ENCODE measurements around the gene FAM53A. TPM values are rescaled to one million over a fixed set of nuclear protein-coding genes. Genes with fewer than 3 reads are reported as not detected.

Gene FAM53A
- total RNA-seq, 5 donors from 2014 or later (not counting 1 experiment from before 2014, with no cell fraction given): 1.4 to 3.0 (median 1.9) TPM

DNA sequence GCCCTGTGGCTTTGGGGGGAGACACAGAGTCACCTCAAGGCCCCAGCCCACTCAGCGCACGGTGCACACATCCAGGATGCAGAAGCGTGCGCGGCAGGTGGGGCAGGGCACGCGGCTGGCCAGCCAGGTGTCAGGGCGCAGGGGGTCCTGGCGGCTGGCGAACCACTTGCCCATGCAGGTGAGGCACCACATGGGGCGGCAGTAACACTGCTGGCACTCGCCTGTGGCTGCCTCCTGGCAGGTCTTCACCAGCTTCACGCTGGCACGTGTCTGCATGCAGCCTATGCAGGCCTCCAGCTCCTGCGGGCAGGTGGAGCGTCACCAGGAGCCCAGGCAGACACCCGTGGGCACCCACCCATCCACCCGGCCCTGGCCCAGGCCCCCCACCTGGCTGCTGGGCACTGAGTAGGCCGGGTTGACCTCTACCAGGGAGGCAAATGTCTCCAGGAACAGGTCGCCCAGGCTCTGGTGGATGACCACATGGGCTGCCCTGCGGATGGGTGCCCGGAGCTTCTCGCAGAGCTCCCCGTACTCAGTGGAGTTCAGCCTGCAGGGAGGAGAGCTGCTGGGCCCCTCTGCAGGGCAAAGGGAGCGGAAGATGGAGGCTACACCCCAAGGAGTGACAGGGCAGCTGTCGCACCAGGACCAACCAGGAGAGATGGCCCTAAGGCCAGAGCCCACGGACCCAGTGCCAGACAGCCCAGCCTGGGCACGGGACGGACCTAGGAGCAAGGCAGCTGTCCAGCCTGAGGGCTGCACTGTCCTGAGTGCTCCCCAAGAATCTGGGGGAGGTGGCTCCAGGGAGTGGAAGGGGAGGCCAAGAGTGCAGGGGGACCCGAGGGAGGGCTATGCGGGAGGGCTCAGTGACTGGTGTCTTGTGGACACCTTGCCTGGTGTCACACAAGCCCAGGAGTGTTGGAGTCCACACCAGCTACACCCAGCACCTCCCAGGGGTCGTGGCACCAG lies 33.3 kb upstream of the FAM53A start:
- POLR2A ChIA-PET: interaction anchor here in 1 of 2 donors (0.6 kb wide), 1 partner anchor 38 kb away, joined by 5 read pairs; no protein-coding TSS in a partner anchor
- no peaks in the 10 kb centered on the region for H3K36me3 Mint-ChIP-seq
- Histone ChIP-seq H3K27ac (ENCODE audit: low read length) (no peak overlapping the region), H3K4me3 (ENCODE audit: control insufficient read depth in 1 of 2, extremely low read depth in 1 of 2, low read length in 1 of 2) (no peak overlapping the region), H3K36me3 (ENCODE audit: control insufficient read depth in 2 of 2, extremely low read depth in 1 of 2, insufficient read depth in 1 of 2, low read length in 1 of 2) (peaks cover 11 to 19% of the 10 kb centered on the region in 2 donors), H3K4me1 (ENCODE audit: control insufficient read depth in 1 of 2, extremely low read depth in 1 of 2, insufficient read depth in 2 of 2, low read length in 2 of 2) (peaks cover 16 to 66% of the 10 kb centered on the region in 2 experiments), H3K9me3 (no peaks in the 10 kb centered on the region), H3K27me3 (replicated peaks in 1 of 2; ENCODE audit: control insufficient read depth in 2 of 2, extremely low read depth in 1 of 2, insufficient read depth in 2 of 2, low read length in 1 of 2) (no peaks in the 10 kb centered on the region)
- no peak for DNase-seq
- CTCF ChIA-PET: no interaction called here
- H3K4me3 Mint-ChIP-seq: no peak overlapping the region
- no peaks in the 10 kb centered on the region for H3K27me3 Mint-ChIP-seq
- no peak for ATAC-seq (replicated peaks in 1 of 4)
- WGBS (ENCODE audit: insufficient coverage): 94% methylated on average over 29 of the region's 32 CpGs
- no peaks in the 10 kb centered on the region for H3K9me3 Mint-ChIP-seq
- peaks cover 26 to 58% (median 56%) of the 10 kb centered on the region in 3 donors for H3K4me1 Mint-ChIP-seq
- H3K27ac Mint-ChIP-seq: no peak overlapping the region

DNA sequence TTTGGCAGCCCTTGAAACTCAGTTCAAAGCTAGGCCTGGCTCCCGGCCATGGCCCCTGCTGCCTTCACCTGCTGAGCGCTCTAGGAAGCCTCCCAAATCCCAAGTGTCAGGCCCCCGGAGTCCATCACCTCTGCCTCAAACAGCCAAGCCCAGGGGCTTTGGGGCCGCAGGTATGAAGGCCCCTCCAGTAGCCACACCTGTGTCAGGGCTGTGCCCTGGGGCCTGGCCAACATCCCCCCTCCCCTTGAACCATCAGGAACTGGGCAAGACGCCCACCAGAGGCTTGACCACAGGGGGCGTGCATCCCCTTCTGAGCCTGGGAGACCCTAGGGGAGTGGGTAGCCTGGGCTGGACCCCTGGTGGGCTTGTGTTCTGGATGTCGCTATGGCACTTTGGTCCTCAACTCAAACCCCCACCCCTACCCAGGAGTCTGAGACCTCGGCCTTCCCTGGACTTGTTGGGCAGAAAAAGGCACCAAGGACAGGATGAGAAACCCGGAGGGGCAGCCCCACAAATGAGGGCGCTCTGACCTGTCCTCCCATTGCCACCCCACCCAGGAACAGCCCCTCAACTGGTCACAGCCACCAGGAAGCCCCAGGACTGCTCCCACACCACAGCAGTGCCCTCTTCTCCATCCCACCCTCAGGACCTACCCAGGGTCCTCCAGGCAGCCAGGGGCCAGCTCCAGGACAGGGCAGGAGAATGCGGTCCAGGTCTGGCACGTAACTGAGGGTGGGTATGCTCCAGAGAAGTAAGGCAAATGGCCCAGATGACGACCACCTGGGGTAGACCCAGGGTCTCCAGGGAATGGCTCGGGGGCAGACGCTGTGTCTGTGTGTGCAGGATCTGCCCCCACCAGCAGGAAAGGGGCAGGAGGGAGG lies 32.2 kb upstream of the FAM53A start:
- peaks cover 12 to 60% of the 10 kb centered on the region in 2 experiments for H3K4me1 ChIP-seq (ENCODE audit: control insufficient read depth in 1 of 2, extremely low read depth in 1 of 2, insufficient read depth in 2 of 2, low read length in 2 of 2)
- H3K4me1 Mint-ChIP-seq: peaks cover 23 to 54% (median 52%) of the 10 kb centered on the region in 3 donors
- ATAC-seq (replicated peaks in 1 of 4): no peak
- no peaks in the 10 kb centered on the region for H3K9me3 Mint-ChIP-seq
- no peak overlapping the region for H3K4me3 Mint-ChIP-seq
- H3K9me3 ChIP-seq: no peaks in the 10 kb centered on the region
- POLR2A ChIA-PET: no interaction called here
- no peaks in the 10 kb centered on the region for H3K27me3 Mint-ChIP-seq
- no peaks in the 10 kb centered on the region for H3K27me3 ChIP-seq (replicated peaks in 1 of 2; ENCODE audit: control insufficient read depth in 2 of 2, extremely low read depth in 1 of 2, insufficient read depth in 2 of 2, low read length in 1 of 2)
- no peak for DNase-seq
- no peak overlapping the region for H3K27ac ChIP-seq (ENCODE audit: low read length)
- H3K27ac Mint-ChIP-seq: no peak overlapping the region
- CTCF ChIA-PET: no interaction called here
- H3K36me3 ChIP-seq (ENCODE audit: control insufficient read depth in 2 of 2, extremely low read depth in 1 of 2, insufficient read depth in 1 of 2, low read length in 1 of 2): peaks cover 11 to 19% of the 10 kb centered on the region in 2 donors
- 96% methylated on average over 8 of the region's 15 CpGs for WGBS (ENCODE audit: insufficient coverage)
- H3K36me3 Mint-ChIP-seq: peaks cover 2% of the 10 kb centered on the region
- H3K4me3 ChIP-seq (ENCODE audit: control insufficient read depth in 1 of 2, extremely low read depth in 1 of 2, low read length in 1 of 2): no peak overlapping the region

DNA sequence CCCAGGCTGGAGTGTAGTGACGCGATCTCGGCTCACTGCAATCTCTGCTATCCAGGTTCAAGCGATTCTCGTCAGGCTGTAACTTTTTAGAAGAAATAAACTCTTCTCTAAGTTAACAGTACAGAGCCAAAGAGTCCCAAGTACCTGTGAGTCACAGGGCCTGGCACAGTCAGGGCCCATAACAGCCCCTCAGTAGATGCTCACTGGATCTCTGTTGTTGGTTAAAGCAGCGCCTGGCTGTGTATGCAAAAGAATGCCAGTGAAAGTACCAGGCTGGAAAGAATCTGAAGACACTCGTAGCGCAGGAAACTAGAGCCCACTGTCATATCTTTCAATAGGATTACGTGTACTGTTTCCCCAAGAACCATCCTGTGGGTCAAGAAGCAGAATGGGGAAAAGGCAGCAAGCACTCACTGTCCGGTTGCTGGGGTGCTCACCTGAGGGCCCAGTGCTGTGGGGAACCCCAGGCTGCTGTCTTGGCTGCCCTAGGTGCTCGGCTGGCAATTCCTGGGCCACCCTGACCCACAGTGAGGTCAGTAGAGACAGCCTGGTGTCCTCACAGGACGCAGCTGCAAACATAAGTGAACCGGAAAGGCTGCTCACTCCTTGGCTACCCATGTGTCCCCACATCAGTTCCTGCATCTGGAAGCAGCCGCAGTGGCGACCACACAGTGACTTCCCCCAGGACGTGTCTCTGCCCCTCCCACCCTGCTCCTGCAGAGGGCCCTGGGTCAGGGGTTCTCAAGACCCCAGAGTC lies 31.1 kb upstream of the FAM53A start:
- no peak overlapping the region for H3K4me3 ChIP-seq (ENCODE audit: control insufficient read depth in 1 of 2, extremely low read depth in 1 of 2, low read length in 1 of 2)
- POLR2A ChIA-PET: no interaction called here

DNA sequence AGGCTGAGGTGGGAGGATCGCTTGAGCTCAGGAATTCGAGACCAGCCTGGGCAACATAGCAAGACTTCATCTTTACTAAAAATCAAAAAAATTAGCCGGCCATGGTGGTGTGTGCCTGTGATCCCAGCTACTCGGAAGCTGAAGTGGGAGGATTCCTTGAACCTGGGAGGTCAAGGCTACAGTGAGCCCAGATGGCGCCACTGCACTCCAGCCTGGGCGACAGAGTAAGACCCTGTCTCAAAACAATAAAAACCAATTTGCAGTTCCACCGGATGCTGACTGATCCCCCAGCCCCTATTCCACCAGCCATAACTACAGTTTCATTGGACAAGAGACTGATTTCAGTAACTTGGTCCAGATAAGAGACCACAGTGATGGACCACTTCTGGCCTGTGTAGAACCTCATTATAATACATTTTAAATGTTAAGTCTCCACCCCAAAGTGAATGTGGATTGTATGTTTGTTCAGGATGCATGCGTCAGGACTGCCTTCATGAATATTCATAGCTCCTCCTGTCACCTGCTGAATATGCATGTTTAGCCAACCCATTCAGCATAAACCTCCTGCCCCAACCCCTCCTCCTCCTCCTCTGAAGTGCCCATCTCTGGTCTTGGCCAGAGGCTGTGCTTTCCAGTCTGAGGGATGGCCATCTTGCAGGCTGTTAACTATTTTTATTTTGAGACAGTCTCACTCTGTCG lies 30.3 kb upstream of the FAM53A start:
- peaks cover 14 to 67% of the 10 kb centered on the region in 2 experiments for H3K4me1 ChIP-seq (ENCODE audit: control insufficient read depth in 1 of 2, extremely low read depth in 1 of 2, insufficient read depth in 2 of 2, low read length in 2 of 2)
- no peaks in the 10 kb centered on the region for H3K27me3 ChIP-seq (replicated peaks in 1 of 2; ENCODE audit: control insufficient read depth in 2 of 2, extremely low read depth in 1 of 2, insufficient read depth in 2 of 2, low read length in 1 of 2)
- H3K27ac ChIP-seq (ENCODE audit: low read length): no peak overlapping the region
- H3K9me3 Mint-ChIP-seq: no peaks in the 10 kb centered on the region
- 58% methylated on average over 4 of the region's 9 CpGs for WGBS (ENCODE audit: insufficient coverage)
- no peaks in the 10 kb centered on the region for H3K27me3 Mint-ChIP-seq
- DNase-seq (no peak), ATAC-seq (replicated peaks in 1 of 4) (no peak)
- no peak overlapping the region for H3K4me3 ChIP-seq (ENCODE audit: control insufficient read depth in 1 of 2, extremely low read depth in 1 of 2, low read length in 1 of 2)
- ChIA-PET CTCF (interaction anchor here (0.5 to 1.0 kb wide), 4 partner anchors 10 to 1220 kb away, joined by 3 to 5 read pairs (median 4); no protein-coding TSS in a partner anchor), POLR2A (interaction anchor here in 1 of 2 donors (0.5 kb wide), 1 partner anchor 928 kb away, joined by 3 read pairs; no protein-coding TSS in a partner anchor)
- H3K36me3 Mint-ChIP-seq: peaks cover 8% of the 10 kb centered on the region
- H3K4me3 Mint-ChIP-seq: peak overlapping the region; percentile 96
- no peaks in the 10 kb centered on the region for H3K9me3 ChIP-seq
- peaks cover 35 to 64% (median 61%) of the 10 kb centered on the region in 3 donors for H3K4me1 Mint-ChIP-seq
- H3K36me3 ChIP-seq (ENCODE audit: control insufficient read depth in 2 of 2, extremely low read depth in 1 of 2, insufficient read depth in 1 of 2, low read length in 1 of 2): peaks cover 11 to 19% of the 10 kb centered on the region in 2 donors
- H3K27ac Mint-ChIP-seq: peak overlapping the region; percentile 59 to 74

More for the DNA sequence above, 31.1 kb upstream of the FAM53A start:
- Histone ChIP-seq H3K36me3 (ENCODE audit: control insufficient read depth in 2 of 2, extremely low read depth in 1 of 2, insufficient read depth in 1 of 2, low read length in 1 of 2) (peaks cover 11 to 19% of the 10 kb centered on the region in 2 donors), H3K27me3 (replicated peaks in 1 of 2; ENCODE audit: control insufficient read depth in 2 of 2, extremely low read depth in 1 of 2, insufficient read depth in 2 of 2, low read length in 1 of 2) (no peaks in the 10 kb centered on the region), H3K9me3 (no peaks in the 10 kb centered on the region), H3K4me1 (ENCODE audit: control insufficient read depth in 1 of 2, extremely low read depth in 1 of 2, insufficient read depth in 2 of 2, low read length in 2 of 2) (peaks cover 17 to 67% of the 10 kb centered on the region in 2 experiments), H3K27ac (ENCODE audit: low read length) (no peak overlapping the region)
- CTCF ChIA-PET: no interaction called here
- ATAC-seq (replicated peaks in 1 of 4): no peak
- Mint-ChIP-seq H3K36me3 (peaks cover 4% of the 10 kb centered on the region), H3K4me1 (peaks cover 33 to 64% (median 61%) of the 10 kb centered on the region in 3 donors), H3K27me3 (no peaks in the 10 kb centered on the region), H3K9me3 (no peaks in the 10 kb centered on the region), H3K27ac (peak overlapping the region; percentile 57 to 74), H3K4me3 (peak overlapping the region in 2 of 3 donors; percentile 6 to 34)
- 57% methylated on average over 10 of the region's 16 CpGs for WGBS (ENCODE audit: insufficient coverage)
- no peak for DNase-seq

DNA sequence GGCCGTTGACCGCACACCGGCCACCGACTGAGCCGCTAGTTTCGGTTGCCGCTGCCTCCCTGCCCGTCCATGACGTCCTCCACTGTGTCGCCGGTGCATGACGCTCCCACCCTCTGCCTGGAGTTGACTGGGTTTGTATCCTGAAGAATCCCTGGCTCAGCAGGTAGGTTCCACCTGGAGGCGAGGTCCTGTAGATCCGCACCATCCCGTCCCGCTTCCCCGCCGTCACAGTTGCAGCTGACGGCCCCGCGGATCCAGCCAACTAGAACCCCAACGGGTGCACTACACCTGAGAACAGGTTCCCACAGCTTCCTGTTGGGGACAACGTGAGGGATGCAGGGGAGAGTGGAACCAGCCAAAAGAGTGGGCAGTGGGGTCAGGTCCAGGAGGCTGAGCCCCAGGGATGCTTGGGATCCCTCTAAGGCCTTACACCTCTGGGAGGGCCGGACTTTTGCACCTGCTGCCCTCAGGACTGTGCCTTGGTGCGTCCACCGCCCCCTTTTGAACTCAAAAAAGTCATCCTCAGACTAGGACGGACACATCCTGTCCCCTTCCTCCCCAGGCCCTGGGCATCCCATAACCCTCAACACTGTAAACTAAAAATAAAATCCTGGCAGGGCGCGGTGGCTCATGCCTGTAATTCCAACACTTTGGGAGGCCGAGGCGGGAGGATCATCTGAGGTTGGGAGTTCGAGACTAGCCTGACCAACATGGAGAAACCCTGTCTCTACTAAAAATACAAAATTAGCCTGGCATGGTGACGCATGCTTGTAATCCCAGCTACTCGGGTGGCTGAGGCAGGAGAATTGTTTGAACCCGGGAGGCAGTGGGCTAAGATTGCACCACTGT lies 29.1 kb upstream of the FAM53A start:
- no peaks in the 10 kb centered on the region for H3K9me3 Mint-ChIP-seq
- H3K4me3 Mint-ChIP-seq: peak overlapping the region; percentile 96
- Histone ChIP-seq H3K4me3 (ENCODE audit: control insufficient read depth in 1 of 2, extremely low read depth in 1 of 2, low read length in 1 of 2) (peak overlapping the region; percentile 88 to 89), H3K9me3 (no peaks in the 10 kb centered on the region), H3K27ac (ENCODE audit: low read length) (peak overlapping the region; percentile 73), H3K4me1 (ENCODE audit: control insufficient read depth in 1 of 2, extremely low read depth in 1 of 2, insufficient read depth in 2 of 2, low read length in 2 of 2) (peaks cover 14 to 68% of the 10 kb centered on the region in 2 experiments), H3K36me3 (ENCODE audit: control insufficient read depth in 2 of 2, extremely low read depth in 1 of 2, insufficient read depth in 1 of 2, low read length in 1 of 2) (peaks cover 11 to 15% of the 10 kb centered on the region in 2 donors), H3K27me3 (replicated peaks in 1 of 2; ENCODE audit: control insufficient read depth in 2 of 2, extremely low read depth in 1 of 2, insufficient read depth in 2 of 2, low read length in 1 of 2) (no peaks in the 10 kb centered on the region)
- 9% methylated on average over 31 of the region's 35 CpGs for WGBS (ENCODE audit: insufficient coverage)
- peak in 1 of 4 experiments; percentile 0 for ATAC-seq (replicated peaks in 1 of 4)
- DNase-seq: peak in 1 of 35 experiments; percentile 25
- H3K27me3 Mint-ChIP-seq: no peaks in the 10 kb centered on the region
- peaks cover 47 to 69% (median 65%) of the 10 kb centered on the region in 3 donors for H3K4me1 Mint-ChIP-seq
- ChIA-PET POLR2A (no interaction called here), CTCF (interaction anchor here in 1 of 2 donors (1.0 to 1.6 kb wide), 2 partner anchors 10 to 20 kb away, joined by 4 to 5 read pairs; no protein-coding TSS in a partner anchor)
- peak overlapping the region; percentile 96 for H3K27ac Mint-ChIP-seq
- H3K36me3 Mint-ChIP-seq: peaks cover 12% of the 10 kb centered on the region
